ENCODE measurements around the gene SYDE1. TPM values are rescaled to one million over a fixed set of nuclear protein-coding genes. Genes with fewer than 3 reads are reported as not detected.
A peak's percentile ranks its signal among the peaks of the same experiment; 100 is the strongest.
"Not testable (repeated sequence)": the region's sequence is repeated elsewhere in the genome, so short reads cannot be mapped to it uniquely, and the experiment has no call there.

The SYDE1 gene, protein sequence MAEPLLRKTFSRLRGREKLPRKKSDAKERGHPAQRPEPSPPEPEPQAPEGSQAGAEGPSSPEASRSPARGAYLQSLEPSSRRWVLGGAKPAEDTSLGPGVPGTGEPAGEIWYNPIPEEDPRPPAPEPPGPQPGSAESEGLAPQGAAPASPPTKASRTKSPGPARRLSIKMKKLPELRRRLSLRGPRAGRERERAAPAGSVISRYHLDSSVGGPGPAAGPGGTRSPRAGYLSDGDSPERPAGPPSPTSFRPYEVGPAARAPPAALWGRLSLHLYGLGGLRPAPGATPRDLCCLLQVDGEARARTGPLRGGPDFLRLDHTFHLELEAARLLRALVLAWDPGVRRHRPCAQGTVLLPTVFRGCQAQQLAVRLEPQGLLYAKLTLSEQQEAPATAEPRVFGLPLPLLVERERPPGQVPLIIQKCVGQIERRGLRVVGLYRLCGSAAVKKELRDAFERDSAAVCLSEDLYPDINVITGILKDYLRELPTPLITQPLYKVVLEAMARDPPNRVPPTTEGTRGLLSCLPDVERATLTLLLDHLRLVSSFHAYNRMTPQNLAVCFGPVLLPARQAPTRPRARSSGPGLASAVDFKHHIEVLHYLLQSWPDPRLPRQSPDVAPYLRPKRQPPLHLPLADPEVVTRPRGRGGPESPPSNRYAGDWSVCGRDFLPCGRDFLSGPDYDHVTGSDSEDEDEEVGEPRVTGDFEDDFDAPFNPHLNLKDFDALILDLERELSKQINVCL
- 20.4 TPM for total RNA-seq

DNA sequence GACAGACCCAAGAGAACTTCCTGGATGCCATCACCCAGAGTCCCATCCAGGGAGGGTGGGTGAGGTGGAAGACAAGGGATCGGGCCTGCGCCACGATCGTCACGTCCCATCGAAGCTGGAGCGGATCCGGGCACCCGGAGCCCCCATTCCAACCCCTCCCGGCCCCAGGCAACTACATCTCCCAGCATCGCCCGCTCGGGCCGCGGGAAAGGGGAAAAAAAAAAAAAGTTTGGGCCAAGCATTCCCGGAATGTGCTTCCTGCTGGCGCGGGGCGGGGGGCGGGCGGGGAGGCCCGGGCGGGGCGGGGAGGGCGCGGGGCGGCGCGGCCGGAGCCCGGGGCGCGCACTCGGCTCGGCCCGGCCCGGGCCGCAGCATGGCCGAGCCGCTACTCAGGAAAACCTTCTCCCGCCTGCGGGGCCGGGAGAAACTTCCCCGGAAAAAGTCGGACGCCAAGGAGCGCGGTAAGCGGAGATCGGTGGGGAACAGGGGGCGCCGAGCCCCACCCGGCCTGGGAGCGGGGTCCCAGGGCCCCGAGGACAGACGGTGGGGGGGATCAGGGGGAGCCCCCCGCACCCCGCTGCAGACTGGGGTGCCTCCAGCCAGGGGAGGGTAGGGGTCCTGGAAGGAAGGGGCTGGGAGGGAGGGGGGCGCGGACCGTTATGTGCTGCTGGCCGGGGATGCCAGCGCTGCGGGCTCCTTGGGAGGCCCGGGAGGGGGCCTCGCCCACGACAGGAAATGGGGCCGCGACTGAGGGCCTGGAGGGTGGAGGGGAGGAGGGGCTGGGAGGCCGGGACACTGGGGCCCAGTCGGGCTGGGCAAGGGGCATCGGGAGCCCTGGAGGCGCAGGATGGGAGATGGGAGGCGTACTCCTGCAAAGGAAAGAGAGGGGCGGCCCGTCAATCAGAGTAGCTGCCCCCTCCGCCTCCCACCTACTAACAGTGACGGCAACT lies at the start of gene SYDE1:
SYDE1 (plus strand) TSS at position 341 of the 950 bp plus-strand sequence; CDS start at position 374, 33 bp downstream.
- DNase-seq (ENCODE audit: low spot score): peak; percentile 49

DNA sequence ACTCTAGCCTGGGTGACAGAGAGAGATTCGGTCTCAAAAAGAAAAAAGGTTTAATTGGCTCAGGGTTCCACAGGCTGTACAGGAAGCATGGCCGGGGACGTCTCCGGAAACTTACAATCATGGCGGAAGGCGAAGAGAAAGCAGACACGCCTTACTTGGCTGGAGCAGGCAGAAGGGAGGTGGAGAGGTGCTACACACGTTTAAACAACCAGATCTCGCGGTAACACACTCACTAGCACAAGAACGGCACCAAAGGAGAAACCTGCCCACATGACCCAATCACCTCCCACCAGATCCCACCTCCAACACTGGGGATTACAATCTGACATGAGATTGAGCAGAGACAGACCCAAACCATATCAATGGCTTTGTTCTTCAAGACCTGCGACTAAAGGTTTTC lies 45.2 kb upstream of the SYDE1 start:
- no peak for DNase-seq (ENCODE audit: low spot score)

DNA sequence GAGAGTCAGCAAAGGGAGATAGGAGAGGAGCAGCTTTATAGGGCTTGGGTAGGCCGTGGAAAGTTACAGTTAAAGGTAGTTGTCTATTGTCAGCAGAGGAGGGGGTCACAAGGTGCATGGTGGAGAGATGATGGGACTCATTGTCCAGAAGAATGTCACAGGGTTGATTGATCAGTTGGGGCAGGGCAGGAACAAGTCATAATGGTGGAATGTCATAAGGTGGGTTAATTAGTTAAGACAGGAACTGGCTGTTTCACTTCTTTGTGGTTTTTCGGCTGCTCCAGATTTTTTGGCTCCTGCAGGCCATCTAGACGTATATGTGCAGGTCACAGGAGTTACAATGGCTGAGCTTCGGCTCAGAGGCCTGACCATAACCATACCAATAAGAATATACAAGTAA lies 36.8 kb upstream of the SYDE1 start:
- not testable (repeated sequence) for DNase-seq (ENCODE audit: low spot score)

DNA sequence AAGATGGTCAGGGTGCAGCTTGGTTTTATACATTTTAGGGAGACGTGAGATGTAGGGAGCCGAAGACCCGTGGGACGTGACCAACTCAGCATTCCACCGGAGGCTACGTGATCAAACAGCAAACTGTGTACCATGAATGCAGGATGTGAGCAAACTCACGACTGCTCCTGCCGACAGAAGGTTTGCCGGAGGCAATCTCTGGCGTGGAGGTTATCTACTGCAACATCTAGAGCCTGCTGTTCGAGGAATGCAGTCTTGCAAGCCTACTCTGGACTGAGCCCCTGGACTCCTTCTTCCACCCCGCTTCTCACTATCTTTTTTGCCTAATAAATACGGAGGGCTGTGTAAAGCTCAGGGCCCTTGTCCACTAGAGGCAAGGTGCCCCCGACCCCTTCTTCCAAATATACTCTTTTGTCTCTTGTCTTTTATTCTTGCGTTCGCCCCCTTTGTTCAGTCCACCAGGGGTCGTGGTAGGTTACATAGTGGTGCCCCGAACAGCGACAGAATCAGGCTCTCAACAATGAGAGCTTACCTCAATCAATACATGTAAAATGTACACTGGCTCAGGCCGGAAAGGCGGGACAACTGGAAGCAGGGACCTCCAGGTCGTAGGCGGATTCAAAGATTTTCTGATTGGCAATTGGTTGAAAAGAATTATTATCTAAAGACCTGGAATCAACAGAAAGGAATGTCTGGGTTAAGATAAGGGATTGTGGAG lies 34.1 kb upstream of the SYDE1 start:
- DNase-seq (ENCODE audit: low spot score): peak; percentile 81

DNA sequence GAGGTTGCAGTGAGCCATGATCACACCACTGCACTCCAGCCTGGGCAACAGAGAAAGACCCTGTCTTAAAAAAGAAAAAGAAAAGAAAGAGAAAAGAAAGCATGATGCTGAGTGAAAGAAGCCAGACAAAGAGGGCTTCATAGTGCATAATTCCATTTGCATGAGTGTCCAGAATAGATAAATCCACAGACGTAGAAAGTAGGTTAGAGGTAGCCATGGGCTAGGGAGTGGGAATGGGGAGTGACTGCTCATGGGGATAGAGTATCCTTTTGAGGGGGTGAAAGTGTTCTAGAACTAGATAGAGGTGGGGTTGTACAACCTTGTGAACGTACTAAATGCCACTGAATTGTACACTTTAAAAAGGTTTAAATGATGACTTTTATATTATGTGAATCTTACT lies 32.8 kb upstream of the SYDE1 start:
- no peak for DNase-seq (ENCODE audit: low spot score)

DNA sequence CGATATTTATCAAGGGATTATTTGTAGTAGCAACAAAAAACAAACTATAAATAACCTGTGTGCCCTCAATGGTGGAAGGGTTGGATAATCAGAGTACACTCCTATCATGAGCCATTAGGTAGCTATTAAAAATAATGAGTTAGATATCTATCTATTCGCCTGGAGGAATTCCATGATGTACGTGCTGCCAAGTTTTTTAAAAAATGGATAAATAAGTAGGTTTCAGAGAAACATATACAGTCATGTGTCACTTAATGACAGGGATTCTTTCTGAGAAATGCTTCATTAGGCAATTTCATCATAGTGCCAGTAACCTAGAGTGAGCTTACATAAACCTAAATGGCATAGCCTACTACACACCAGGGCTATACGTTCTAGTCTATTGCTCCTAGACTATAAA lies 31.4 kb upstream of the SYDE1 start:
- no peak for DNase-seq (ENCODE audit: low spot score)

DNA sequence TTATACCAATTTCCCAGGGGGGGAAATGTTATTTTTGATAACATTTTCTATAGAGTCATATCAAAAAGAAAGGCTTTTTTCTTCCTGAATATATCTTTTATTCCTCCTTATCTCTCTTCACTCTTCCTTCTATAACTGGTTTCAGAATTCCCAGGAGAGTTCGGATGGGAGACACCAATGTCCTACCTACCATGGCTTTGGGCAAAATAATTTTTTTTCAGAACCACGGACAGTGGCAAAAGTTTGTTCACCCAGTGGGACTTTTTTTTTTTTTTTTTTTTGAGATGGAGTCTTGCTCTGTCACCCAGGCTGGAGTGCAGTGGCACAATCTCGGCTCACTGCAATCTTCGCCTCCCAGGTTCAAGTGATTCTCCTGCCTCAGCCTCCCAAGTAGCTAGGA lies 27.2 kb upstream of the SYDE1 start:
- not testable (repeated sequence) for DNase-seq (ENCODE audit: low spot score)

DNA sequence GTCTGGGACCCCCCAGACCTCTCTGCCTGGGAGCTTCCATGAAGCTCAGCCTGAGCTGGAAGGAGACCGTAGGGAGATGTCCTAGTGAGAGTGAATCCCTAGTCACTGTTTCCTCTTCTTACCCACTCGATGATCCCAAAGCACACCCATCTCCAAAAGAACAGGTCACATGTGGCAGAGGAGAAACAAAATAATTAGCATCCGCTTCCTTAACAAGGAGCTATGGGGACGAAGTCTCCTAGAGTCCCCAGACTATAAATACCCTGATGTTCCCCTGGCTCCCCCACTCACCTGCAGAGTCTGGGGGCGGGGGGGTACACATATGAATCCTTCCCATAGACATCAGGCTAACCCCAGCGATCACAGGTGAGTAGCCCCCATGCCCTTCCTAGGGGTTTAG lies 25.3 kb upstream of the SYDE1 start, which contains the start of gene OR1I1:
OR1I1 (plus strand) TSS at position 301 of the 400 bp plus-strand sequence. CDS start 4,855 bp downstream, outside the sequence.
- DNase-seq (ENCODE audit: low spot score): no peak

DNA sequence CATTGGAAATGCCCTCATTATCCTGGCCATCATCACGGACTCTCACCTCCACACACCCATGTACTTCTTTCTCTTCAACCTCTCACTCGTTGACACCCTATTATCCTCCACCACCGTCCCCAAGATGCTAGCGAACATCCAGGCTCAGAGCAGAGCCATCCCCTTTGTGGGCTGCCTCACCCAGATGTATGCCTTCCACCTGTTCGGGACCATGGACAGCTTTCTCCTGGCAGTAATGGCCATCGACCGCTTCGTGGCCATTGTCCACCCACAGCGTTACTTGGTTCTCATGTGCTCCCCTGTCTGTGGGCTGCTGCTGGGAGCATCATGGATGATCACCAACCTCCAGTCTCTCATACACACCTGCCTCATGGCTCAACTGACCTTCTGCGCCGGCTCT lies 20.0 kb upstream of the SYDE1 start:
- no peak for DNase-seq (ENCODE audit: low spot score)

DNA sequence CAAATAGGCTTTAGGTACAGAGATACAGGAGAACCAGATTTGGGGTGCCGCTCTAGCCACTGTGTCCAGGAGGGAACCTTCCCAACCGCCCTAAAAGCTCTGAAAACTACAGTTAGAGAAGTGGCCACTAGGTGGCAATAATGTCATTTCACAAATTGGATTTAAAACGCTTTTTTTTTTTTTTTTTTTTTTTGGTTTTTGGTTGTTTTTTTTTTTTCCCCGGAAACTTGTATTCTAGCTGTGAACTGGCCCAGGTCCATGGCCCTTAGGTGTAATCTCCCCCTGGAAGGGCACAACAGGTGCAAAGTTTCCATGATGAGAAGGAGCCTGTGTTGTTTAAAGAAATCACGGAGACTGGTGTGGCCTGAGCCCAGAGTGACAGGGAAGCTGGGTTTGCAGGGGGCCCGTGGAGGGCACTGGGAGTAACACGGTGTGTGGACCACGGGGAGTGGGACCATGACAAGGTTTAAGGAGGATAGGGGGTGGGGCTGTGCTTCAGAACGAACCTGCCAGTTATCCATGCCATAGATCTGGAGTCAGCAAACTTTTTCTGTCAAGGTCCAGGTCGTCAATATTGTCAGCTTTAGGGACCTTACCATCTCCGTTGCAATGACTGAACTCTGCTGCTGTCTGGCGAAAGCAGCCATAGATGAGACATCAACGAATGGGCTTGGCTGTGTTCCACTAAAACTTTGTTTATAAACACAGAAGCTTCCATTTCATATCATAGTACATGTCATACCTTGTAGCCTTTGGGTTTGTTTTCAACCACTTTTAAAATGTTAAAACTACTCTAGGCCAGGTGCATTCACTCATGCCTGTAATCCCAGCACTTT lies 15.1 kb upstream of the SYDE1 start:
- peak; percentile 54 for DNase-seq (ENCODE audit: low spot score)

DNA sequence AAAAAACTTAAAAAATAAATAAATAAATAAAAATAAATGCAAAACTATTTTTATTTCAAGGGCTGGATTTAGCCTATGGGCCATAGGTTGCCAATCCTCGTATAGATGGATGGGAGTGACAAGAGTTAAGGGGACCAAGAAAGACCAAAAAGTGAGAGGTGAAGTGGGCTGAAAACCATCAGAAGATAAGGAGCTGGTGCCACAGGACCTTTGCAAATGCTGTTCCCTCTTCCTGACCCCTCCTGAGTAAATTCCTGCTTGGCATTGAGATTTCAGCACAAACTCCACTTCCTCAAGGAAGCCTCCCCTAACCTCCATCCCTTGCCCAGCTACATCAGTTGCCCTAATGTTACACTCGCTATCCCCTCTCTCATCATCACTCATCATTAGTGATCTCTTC lies 14.2 kb upstream of the SYDE1 start:
- no peak for DNase-seq (ENCODE audit: low spot score)

DNA sequence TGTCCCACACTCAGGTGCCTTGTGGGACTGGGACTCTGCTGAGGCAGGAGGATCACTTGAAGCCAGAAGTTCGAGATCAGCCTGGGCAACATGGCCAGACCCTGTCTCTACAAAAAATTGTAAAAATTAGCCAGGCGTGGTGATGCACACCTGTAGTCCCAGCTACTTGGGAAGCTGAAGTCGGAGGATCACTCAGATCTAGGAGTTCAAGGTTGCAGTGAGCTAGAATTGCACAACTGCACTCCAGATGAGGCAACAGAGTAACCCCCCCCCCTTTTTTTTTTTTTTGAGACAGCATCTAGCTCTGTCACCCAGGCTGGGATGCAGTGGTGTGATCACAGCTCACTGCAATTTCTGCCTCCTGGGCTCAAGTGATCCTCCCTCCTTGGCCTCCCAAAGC lies 11.0 kb upstream of the SYDE1 start:
- DNase-seq (ENCODE audit: low spot score): no peak

DNA sequence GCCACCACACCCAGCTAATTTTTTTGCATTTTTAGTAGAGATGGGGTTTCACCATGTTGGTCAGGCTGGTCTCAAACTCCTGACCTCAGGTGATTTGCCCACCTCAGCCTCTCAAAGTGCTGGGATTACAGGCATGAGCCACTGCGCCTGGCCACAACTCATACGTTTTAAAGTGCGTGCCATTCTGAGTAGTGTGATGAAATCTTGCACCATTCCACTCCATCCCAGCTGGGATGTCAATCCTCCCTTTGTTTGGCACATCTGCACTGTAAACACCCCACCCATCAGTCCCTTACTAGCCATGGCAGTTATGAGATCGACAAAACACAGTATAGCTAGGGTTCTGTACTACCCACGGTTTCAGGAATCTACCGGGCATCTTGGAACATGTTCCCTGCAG lies 9.2 kb upstream of the SYDE1 start:
- not testable (repeated sequence) for DNase-seq (ENCODE audit: low spot score)

DNA sequence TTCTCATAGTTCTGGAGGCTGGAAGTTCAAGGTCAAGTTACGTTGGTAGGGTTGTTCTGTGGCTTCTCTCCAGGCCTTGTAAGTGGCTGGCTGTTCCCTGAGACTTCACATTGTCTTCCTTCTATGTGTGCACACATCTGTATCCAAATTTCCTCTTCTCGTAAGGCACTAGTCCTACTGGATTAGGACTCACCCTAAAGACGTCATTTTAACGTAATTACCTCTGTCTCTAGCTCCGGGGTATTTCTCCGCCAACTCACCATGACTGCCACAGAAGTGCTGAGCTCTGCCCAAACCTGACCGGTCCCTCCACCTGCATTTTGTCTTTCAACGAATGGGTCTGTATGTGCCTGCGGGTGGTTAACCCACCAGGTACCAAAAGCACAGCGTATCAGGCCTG lies 8.7 kb upstream of the SYDE1 start:
- DNase-seq (ENCODE audit: low spot score): no peak

DNA sequence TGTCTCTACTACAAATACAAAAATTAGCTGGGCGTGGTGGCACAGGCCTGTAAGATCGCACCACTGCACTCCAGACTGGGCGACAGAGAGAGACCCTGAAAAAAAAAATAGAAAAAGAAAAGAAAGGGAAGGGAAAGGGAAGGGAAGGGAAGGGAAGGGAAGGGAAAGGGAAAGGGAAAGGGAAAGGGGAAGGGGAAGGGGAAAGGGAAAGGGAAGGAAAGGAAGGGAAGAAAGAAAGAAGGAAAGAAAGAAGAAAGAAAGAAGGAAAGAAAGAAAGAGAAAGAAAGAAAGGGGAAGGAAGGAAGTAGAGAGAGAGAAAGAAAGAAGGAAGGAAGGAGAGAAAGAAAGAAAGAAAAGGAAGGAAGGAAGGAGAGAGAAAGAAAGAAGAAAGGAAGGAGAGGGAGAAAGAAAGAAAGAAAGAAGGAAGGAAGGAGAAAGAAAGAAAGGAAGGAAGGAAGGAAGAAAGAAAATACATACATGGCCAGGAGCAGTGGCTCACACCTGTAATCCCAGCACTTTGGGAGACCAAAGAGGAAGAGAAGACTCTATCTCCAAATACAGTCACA lies 8.1 kb upstream of the SYDE1 start:
- no peak for DNase-seq (ENCODE audit: low spot score)

DNA sequence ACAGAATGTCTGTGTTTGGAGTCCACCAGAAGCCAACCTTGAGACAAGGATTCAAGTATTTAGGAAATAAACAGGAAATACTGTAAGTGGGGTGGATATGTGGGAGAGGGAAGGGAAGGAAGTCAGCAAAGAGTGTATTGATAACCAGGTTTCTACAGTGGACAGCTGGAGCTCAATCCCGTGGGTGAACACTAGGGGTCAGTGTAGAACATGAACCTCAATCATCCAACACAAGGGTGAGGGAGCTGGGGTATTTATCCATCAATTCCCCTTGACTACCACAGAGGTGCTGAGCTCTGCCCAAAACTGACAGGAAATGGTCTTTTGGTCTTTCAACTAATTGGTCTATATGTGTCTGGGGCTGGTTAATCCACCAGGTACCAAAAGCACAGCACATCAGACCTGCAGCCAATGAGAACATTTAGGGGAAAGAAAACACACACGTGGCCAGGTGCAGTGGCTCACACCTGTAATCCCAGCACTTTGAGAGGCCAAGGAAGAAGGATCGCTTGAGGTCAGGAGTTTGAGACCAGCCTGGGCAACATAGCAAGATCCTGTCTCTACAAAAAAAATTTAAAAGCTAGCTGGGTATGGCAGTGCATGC lies 5.6 kb upstream of the SYDE1 start:
- DNase-seq (ENCODE audit: low spot score): no peak

DNA sequence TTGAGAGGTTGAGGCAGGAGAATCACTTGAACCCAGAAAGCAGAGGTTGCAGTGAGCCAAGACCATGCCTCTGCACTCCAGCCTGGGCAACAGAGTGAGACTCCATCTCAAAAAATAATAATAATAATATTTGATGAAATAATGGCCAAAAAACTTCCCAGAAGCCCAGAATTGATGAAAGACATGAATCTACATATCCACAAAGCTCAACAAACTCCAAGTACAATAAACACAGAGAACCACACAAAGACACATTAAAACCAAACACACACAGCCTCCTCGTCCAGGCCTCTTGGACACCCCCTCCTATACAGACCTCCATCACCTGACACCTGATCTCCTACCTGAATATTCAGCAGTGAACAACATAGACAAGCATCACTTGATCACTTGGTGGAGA lies 3.2 kb upstream of the SYDE1 start:
- no peak for DNase-seq (ENCODE audit: low spot score)

DNA sequence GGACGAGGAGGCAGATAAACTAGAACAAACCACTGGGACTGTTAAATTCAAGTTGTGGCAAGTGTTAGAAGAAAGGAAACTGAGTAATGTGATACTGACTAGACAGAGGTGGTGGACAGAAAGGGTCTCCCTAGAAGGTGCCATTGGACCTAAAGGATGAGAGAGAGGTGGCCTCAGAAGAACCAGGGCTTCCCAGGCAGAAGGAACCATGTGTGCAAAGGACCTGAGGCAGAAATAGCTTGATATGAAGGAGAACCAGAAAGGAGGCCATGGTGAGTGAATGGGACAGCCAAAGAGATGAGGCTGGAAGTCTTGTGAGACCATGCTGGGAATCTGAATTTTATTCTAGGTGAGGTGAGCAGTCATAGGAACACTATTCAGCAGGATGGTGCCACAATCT lies 2.8 kb upstream of the SYDE1 start:
- DNase-seq (ENCODE audit: low spot score): no peak

DNA sequence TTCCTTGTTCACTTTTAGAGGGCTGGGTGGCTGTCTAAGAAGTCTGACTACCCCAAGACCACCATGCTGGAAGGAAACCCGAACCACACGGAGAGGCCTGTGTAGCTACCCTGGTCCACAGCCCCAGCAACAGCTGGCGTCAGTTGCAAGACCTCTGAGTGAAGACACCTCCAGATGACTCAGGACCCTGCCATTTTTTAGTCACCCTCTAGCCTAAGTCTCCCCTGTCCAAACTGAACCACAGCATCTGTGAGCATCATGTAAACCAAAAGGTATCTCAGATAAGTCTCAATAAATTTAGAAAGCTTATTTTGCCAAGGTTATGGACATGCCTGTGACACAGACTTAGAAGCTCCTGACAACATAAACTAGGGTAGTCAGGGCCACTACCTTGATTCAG lies 2.2 kb upstream of the SYDE1 start:
- no peak for DNase-seq (ENCODE audit: low spot score)

Data from ureter (tissue), 1 donor.